Upper lobe of left lung (tissue), 4 donors: ENCODE results near the gene BRICD5.

Experiments used
- CTCF ChIP-seq, 6 experiments: fragments of 450-650 bp in 4 of 6; fragments of 200-600 bp in 2 of 6; sonication (generic) in 2 of 6; IDR thresholded peaks; one replicate each; pipeline ENCODE4 v1.5.1; 2016 to 2019; ENCODE audit warnings: antibody characterized with exemption in 6 of 6
- EP300 ChIP-seq, 4 donors: sonication (generic); formaldehyde crosslinking; IDR thresholded peaks; one replicate each; pipeline ENCODE4 v1.5.1; 2017; ENCODE audit warnings: antibody characterized with exemption in 4 of 4, control low read depth in 2 of 4
- POLR2A ChIP-seq, 4 donors: fragments of 450-650 bp; IDR thresholded peaks; one replicate each; pipeline ENCODE4 v1.5.1; 2016 to 2017; ENCODE audit warnings: antibody characterized with exemption in 4 of 4, mild to moderate bottlenecking in 2 of 4
- POLR2AphosphoS5 ChIP-seq, 2 donors: sonication (generic); formaldehyde crosslinking; IDR thresholded peaks; one replicate each; pipeline ENCODE4 v1.5.1; 2017; ENCODE audit warnings: antibody characterized with exemption in 2 of 2

DNA sequence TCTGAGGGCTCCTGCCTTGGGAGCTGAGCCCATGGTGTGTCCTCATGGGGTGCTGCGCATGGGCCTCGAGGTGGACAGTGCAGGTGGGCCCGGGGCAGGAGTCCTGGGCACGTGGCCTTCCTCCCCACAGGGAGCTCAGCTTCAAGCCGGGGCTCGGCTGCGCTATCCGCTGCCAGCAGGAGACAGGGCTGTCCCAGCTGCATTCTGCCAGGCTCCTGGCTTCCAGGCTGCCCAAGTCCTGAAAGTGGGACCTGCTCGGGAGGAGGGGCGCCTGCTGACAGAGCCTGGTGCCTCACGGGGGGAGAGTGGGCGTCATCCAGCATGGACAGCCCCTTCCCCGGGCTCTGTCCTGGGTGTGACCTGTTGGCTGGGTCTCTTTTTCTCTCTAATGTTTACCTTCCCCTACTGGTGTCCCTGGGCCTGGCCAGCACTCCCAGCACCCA lies 48.0 kb downstream of the BRICD5 start:
- no peak for TF ChIP-seq POLR2AphosphoS5 (IDR thresholded peaks at IDR 0.05)
- no peak for TF ChIP-seq POLR2A (IDR thresholded peaks at IDR 0.05)
- TF ChIP-seq CTCF (IDR thresholded peaks at IDR 0.05): no peak
- no peak for TF ChIP-seq EP300 (IDR thresholded peaks at IDR 0.05)
